Cardiac fibroblast (primary cell): ENCODE results near the gene GFER.

Source experiments
- DNase-seq, 2 donors: peaks; one replicate each; pipeline versions ENCODE4 v3.0.0 to v3.0.0-alpha.2; 2010; ENCODE audit warnings: low read depth in 2 of 2
- H3K4me3 ChIP-seq, 2 donors: replicated peaks in 1 of 2; 1 replicate in 1 of 2; 2 replicates in 1 of 2; pipeline ENCODE4 v1.5.1; 2011; ENCODE audit warnings: low read depth in 2 of 2, low read length in 2 of 2, mild to moderate bottlenecking in 2 of 2, moderate library complexity in 1 of 2
- CTCF ChIP-seq: IDR thresholded peaks from one replicate; pipeline ENCODE4 v1.5.1; 2011; ENCODE audit warnings: low read depth, mild to moderate bottlenecking, low read length, inconsistent platforms

GFER gene

DNA sequence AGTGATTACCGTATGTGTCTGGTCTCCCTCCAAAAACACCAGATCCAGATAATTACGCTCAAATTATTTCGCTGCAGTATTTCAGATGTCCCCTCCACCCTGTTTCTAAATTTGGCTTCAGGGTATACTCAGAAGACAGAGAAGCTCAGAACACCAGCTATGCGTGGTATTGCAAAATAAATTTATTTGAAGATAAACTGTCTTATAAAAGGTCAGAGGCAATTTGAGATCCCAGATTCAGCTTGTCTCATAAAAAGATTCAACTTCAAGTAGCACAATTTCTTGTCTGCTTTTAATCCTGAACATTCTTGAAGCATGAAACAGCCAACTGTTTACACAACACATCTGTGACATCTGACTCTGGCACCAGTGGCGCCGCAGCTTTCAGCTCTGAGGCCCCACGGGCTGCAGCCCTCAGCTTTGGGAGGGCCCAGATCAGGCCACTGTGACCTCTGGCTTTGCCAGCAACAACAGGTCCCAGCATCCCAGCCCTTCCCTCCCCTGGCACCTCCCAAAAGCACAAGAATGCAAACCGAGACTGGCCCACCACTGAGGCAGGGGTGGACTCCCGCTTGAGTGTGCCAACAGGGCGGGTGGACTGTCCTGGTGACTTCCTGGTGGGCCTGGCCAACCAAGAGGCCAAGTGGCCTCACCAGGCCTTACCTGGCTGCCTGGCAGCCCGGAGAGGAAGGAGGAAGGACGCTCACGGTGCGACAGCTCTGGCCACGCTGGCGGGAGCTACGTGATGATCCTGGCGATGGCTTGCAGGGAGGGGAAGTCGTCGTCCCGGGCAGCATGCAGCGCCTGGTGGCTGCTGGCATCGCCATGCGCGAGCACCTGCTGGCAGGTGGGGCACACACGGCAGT lies 13.7 kb downstream of the GFER start:
- H3K4me3 ChIP-seq: no peak overlapping the region
- TF ChIP-seq CTCF: no peak

DNA sequence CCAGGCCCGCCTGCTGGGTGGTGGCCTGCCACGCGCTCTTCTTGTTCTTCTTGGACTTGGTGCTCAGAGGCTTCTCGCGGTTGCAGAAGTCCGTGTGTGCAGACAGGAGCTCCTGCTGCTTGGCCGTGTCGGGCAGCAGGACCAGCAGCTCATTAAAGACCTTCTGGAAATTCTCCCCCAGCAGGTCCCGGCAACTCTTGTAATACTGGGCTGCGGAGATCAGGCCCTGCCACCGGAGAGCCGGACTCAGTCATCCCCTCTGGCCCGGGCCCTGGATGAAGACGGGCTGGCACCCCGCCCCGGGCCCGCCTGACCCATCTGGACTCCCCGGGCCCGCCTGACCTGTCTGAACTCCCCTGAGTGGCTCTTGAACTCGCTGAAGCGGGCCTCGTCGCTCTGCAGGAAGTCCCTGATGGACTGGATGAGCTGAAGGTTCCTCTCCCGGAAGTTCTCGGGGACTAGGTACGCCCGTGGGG lies 14.4 kb downstream of the GFER start:
- H3K4me3 ChIP-seq: no peak overlapping the region
- TF ChIP-seq CTCF: no peak
- no peak for DNase-seq

More for the DNA sequence above, 13.7 kb downstream of the GFER start:
- DNase-seq: peak; percentile 40 to 45

DNA sequence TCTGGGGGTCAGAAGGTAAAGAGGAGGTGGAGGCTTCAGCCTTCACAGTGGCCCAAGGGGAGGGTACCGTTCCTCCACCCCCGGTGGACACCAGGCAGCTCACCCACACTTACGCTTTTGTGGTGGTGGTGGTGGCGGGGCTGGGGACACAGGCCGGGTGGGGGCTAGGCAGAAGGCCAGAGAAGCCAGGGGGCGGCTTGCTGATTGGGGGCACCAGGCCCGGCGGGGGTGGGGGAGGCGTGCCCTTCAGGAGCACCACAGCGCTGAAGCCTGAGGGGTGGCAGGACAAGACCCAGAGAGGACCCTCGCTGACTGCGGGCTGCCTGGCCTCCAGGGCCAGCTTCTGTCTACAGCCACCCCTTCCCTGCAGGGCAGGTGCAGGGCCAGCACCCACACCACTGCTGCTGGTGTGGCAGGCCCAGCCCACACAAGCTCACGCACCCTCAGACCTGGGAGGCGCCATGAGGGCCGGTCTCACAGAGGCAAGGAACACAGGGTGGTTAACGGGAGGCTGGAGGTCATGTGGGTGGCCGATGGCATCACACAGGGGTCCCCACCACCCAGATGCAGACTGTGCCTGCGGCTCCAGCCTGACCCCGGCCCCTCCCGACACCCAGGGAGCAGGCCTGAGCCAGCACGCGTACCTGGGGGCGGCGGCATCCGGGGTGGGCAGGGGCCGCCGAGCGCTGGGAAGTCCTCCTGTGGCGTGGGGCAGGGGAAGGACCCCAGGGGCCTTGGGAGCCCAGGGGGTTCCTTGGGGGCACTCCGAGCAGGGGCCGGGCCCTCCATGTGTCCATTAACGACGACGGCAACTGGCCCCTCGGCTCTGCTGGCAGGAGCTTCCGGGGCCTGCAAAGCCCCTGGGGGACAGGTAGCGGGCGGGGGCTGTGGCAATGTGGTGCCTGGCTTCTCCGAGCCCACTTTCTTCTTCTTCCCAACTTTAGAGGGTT lies 15.1 kb downstream of the GFER start:
- H3K4me3 ChIP-seq: no peak overlapping the region
- no peak for DNase-seq
- no peak for TF ChIP-seq CTCF

DNA sequence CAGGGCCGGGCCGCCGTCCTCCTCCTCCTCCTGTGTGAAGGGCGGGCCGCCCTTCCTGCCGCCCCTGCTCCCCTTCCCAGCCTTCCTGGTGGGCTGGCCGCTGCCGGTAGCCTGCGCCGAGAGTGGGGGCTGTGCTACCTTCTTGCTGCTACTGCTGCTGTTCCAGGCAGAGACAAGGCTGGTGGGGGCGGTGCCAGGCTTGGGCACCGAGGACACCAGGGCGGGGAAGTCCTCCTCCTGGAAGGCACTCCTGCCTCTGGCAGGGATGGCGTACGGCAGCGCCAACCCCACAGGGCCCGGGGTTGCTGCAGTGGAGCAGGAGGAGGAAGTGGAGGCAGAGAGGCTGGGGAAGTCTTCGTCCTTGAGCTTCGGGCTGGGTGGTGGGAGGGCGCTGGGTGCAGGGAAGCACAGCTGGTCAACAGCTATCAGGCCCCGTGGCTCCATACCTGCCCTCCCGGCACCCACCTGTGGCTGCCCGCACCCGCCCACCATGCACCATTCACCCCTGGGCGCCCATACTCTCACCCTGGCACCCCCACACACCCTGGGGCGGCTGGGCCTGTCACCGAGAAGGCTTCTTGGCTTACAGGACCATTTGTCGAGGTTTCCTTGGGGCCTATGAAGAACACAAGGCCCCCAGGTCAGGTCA lies 16.0 kb downstream of the GFER start:
- no peak for TF ChIP-seq CTCF
- no peak overlapping the region for H3K4me3 ChIP-seq
- DNase-seq: no peak

DNA sequence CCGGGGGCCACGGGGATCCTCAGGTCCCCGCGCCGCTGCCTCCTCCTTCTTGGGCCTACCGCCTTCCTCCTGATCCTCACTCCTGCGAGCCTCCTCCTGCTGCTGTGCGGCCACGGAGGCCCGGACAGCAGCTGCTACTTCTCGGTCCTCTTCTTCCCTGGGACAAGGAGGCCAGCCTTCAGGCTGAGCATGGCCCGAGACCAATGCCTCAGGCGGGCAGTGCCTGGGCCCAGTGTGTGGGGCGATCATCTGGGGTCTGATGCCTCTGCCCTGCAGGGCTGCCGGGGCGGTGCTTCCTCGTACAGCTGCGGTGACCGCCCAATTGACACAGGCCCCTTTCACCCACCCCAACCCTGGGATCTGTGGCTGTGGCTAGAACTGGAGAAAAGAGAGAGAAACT lies 17.0 kb downstream of the GFER start:
- H3K4me3 ChIP-seq: no peak overlapping the region
- no peak for DNase-seq
- TF ChIP-seq CTCF: no peak
